LNCAP (cell line): ENCODE results near the gene FUT8.

Experiments
- TF ChIP-seq, protein P1 (sequence below): fragments of 450-650 bp; IDR thresholded peaks from 2 replicates; pipeline ENCODE4 v1.5.1; 2017; ENCODE audit warnings: mild to moderate bottlenecking

The FUT8 gene

DNA sequence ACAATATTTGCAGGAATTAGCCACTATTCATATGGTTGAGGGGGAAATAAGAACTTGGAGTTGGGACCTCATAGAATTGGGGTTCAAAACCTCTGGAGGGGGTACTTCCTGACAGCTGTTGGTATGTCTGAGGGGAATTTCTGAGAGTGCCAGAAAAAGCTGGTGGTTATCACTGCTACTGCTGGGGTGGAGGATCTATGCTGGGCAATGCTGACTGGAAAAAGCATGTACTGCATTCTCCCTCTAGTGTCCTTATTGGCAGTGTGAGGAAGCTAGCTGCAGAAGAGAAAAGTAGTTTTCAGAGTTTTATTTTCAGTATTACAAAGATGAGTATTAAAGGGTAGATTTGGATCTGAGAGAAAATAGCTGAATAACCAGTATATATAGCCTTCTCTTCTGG lies 88.8 kb downstream of the FUT8 start:
- TF ChIP-seq, protein P1, sequence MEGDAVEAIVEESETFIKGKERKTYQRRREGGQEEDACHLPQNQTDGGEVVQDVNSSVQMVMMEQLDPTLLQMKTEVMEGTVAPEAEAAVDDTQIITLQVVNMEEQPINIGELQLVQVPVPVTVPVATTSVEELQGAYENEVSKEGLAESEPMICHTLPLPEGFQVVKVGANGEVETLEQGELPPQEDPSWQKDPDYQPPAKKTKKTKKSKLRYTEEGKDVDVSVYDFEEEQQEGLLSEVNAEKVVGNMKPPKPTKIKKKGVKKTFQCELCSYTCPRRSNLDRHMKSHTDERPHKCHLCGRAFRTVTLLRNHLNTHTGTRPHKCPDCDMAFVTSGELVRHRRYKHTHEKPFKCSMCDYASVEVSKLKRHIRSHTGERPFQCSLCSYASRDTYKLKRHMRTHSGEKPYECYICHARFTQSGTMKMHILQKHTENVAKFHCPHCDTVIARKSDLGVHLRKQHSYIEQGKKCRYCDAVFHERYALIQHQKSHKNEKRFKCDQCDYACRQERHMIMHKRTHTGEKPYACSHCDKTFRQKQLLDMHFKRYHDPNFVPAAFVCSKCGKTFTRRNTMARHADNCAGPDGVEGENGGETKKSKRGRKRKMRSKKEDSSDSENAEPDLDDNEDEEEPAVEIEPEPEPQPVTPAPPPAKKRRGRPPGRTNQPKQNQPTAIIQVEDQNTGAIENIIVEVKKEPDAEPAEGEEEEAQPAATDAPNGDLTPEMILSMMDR, result no peak

DNA sequence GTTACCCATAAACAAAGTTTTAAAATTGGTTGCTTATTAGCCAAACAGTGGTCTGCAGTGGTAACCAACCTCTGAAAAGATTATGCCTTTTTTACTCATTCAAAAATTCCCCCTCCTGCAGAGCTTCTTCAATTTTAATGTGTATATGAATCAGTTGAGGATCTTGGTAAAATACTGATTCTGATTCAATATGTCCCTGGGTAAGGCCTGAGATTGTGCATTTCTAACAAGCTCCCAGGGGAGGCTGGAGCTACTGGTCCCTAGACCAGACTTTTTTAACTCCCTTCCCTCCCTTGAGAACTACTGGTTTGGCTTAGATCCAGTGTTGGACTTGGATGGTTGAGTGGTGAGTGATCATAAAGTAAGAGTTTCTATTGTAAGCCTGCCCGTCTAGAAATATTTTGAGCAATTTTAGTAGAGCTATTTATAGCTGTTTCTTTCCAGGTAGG lies 90.2 kb downstream of the FUT8 start:
- TF ChIP-seq, protein P1, result no peak

DNA sequence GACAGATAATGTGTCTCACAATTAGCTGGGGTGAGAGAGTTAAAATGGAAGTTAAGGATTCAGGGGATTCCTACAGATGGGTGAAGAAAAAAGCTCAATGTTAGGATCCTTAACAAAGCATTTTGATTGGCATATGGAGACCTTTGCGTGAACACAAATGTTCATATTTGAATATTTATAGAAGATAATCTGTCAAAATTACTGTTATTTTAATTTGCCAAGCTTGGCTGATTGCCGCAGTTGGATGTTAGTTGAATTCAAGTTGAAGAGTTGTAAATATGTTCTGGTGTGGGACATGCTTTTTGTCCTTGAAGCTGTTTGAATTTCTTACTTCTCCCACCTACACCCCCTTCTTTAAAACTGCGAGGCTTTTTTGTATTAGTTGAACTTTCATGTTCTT lies 91.2 kb downstream of the FUT8 start:
- TF ChIP-seq, protein P1, result no peak

DNA sequence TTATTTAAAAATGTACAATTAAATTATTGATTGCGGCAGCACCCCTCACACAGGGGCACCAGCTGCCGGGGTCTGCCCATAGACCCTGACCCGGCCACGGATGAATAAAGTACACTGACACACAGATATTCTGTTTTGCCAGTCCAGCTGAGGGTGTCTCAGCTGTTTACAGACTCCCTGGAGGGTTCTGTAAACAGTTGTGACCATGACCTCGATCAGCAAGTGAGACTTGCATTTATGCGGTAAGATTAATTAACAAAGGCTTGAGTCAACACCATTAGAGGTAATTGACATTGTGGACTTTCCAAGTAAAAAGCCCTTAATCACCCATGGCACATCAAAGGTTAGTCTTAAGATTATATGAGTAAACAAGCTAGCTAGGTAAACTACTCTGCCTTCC lies 94.3 kb downstream of the FUT8 start:
- TF ChIP-seq, protein P1, result no peak

DNA sequence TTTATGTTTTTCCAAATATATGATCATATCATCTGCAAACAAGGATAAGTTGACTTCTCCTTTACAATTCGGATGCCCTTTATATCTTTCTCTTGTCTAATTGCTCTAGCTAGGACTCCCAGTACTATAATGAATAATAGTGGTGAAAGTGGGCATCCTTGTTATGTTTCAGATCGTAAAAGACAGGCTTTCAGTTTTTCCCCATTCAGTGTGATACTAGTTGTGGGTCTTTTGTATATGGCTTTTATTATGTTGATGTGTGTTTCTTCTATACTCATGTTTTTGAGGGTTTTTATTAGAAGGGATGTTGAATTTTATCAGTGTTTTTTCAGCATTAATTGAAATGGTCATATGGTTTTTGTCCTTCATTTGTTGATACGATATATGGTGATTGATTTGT lies 97.3 kb downstream of the FUT8 start:
- TF ChIP-seq, protein P1, result no peak

DNA sequence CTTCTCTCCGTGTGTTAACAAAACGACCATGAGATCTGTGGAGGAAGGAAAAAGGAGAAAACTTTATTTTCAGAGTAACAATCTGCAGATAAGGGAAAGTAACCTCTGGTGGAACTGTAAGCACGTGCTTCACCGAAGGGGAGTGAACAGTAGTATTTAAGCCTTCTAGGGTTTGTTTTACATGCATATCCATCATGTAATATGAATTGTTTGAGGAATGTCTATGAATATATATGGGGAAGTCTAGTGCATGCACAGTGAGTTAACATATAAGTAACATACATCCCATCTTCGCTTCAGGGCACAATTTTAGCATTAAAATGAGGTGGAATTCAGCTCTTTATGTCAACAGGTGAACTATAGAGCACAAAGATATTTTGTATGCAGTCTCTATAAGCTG lies 101.1 kb downstream of the FUT8 start:
- TF ChIP-seq, protein P1, result no peak

DNA sequence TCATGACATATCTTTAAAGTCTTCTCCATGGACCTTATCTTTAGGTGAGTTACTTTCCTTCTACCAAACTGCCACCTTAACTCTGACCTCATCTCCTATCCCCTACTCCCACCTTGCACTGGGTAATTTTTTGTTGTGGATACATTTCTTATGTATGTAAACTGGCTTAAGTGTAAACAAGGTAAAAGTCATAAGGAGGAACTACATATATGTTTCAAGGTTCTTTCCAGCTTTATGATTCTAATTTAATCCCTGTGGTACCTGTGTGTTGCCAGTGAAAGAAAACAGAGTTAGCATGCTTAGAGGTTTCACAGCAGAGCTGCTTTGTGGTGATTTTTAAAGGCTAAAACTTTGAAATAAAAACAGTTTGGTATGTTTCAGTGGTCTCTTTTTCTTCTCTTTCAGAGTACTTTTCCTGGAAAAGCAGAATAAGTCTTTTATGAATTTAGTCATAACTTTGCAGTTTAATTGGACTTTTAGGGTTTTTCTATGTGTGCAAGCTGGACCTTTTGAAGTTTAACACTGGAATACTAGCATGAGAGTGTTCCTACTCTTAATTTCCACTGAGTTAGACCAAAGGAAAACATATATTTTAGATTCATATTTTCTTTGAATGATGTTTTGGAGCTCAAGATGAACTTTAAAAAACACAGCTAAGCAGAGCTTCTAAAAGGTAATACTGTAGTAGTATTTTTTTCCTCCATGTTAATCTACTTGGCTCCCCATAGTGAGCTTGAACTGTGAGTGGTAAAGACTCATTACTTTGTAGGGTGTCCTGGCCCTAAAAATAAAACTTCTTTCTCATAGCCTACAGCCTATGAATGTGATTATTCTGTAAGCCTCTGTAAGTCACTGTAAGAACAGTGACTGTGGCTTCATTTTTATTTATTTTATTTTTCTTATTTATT lies 105.4 kb downstream of the FUT8 start:
- TF ChIP-seq, protein P1, result no peak
